ENCODE data around the gene MT1X. TPM values are rescaled to one million over a fixed set of nuclear protein-coding genes. Genes with fewer than 3 reads are reported as not detected.

The MT1X gene
- total RNA-seq, 1 experiment from 2014 or later: 374 TPM

GRCh38 chr16:56701534-56701933 lies 19.3 kb downstream of the MT1X start:
- no peak for DNase-seq
- H3K36me3 ChIP-seq (ENCODE audit: insufficient read depth, low read length): no peaks in the 10 kb centered on the region
- H3K4me2 ChIP-seq (ENCODE audit: low read depth, low read length, poor library complexity, severe bottlenecking): no peak overlapping the region
- H3K9me3 ChIP-seq (ENCODE audit: low read length): no peaks in the 10 kb centered on the region
- H3K27me3 ChIP-seq (ENCODE audit: low read length): no peaks in the 10 kb centered on the region
- no peaks in the 10 kb centered on the region for H3K9me2 ChIP-seq (replicated peaks; ENCODE audit: insufficient read depth, low read length)
- H2AFZ ChIP-seq (ENCODE audit: low read length): 0 out of 2 replicates have a peak overlapping the region, but pooled peaks have one; percentile 31
- no peak overlapping the region for H3K27ac ChIP-seq (ENCODE audit: low read length)
- H3K79me2 ChIP-seq (ENCODE audit: low read length): no peaks in the 10 kb centered on the region
- no peaks in the 10 kb centered on the region for H4K20me1 ChIP-seq (ENCODE audit: insufficient read depth, low read depth, low read length)
- peaks cover 8% of the 10 kb centered on the region for H3K4me1 ChIP-seq (ENCODE audit: low read length)
- no peak overlapping the region for H3K4me3 ChIP-seq (ENCODE audit: low read length)
- H3K9ac ChIP-seq (ENCODE audit: low read length): no peak overlapping the region

- Histone ChIP-seq H3K36me3 (ENCODE audit: insufficient read depth, low read length) (no peaks in the 10 kb centered on the region), H3K9me2 (replicated peaks; ENCODE audit: insufficient read depth, low read length) (no peaks in the 10 kb centered on the region), H3K4me1 (ENCODE audit: low read length) (peaks cover 8% of the 10 kb centered on the region), H3K9me3 (ENCODE audit: low read length) (no peaks in the 10 kb centered on the region), H3K9ac (ENCODE audit: low read length) (no peak overlapping the region), H3K4me3 (ENCODE audit: low read length) (no peak overlapping the region), H3K4me2 (ENCODE audit: low read depth, low read length, poor library complexity, severe bottlenecking) (no peak overlapping the region), H4K20me1 (ENCODE audit: insufficient read depth, low read depth, low read length) (no peaks in the 10 kb centered on the region), H3K27me3 (ENCODE audit: low read length) (no peaks in the 10 kb centered on the region), H3K79me2 (ENCODE audit: low read length) (no peaks in the 10 kb centered on the region), H3K27ac (ENCODE audit: low read length) (no peak overlapping the region), H2AFZ (ENCODE audit: low read length) (no peak overlapping the region)
- DNase-seq: no peak
Observed at GRCh38 chr16:56702836-56703235, 20.6 kb downstream of the MT1X start.

DNA sequence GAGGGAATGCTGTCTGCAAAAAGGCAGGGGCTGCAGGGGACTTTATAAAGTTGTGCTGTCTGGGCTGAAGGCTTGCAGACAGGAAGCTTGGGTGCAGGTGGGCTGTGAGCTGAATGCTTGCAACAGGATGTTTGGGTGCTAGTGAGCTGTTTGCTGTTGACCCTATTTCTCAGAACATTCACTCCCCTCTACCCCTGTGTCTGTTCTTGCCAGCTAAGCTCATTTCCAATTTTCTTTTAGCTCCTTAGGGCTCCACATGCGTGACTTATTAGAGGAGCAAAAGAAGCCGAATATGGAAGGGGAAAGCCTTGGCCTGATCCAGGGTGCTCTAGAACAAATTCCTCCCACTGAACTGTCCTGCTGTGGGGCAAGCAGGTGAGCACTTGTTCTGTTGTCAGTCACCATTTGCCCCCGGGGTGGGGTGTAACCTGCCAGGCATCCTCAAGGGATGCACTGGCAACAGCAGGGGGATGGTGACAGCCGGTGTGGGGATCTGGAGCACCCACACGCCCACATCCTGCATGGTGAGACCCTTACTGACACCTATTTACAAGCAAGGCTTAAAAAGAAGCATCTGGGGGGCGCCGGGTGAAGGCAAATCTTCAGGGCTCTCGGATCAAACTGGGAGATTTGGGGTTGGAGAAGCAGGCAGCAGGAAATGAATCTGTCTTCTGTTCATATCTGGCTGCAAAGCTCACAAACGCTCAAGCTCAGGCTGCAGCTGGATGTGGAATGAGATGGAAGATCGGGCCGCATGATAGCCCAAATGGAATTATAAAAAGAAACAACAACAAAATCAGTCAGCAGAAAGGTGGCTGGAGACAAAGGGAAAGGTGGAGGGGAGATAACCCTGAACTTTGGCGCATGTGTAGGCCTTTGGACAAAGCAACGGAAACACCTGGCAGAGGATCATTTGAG lies 26.5 kb downstream of the MT1X start:
- Histone ChIP-seq H3K36me3 (ENCODE audit: insufficient read depth, low read length) (no peaks in the 10 kb centered on the region), H3K4me3 (ENCODE audit: low read length) (no peak overlapping the region), H3K9me3 (ENCODE audit: low read length) (no peaks in the 10 kb centered on the region), H3K9me2 (replicated peaks; ENCODE audit: insufficient read depth, low read length) (no peaks in the 10 kb centered on the region), H3K79me2 (ENCODE audit: low read length) (no peaks in the 10 kb centered on the region), H2AFZ (ENCODE audit: low read length) (no peak overlapping the region), H3K4me2 (ENCODE audit: low read depth, low read length, poor library complexity, severe bottlenecking) (no peak overlapping the region), H3K4me1 (ENCODE audit: low read length) (no peaks in the 10 kb centered on the region), H4K20me1 (ENCODE audit: insufficient read depth, low read depth, low read length) (no peaks in the 10 kb centered on the region), H3K27ac (ENCODE audit: low read length) (no peak overlapping the region), H3K27me3 (ENCODE audit: low read length) (0 out of 2 replicates have a peak, but pooled peaks cover 3% of the 10 kb centered on the region), H3K9ac (ENCODE audit: low read length) (no peak overlapping the region)
- no peak for DNase-seq

DNA sequence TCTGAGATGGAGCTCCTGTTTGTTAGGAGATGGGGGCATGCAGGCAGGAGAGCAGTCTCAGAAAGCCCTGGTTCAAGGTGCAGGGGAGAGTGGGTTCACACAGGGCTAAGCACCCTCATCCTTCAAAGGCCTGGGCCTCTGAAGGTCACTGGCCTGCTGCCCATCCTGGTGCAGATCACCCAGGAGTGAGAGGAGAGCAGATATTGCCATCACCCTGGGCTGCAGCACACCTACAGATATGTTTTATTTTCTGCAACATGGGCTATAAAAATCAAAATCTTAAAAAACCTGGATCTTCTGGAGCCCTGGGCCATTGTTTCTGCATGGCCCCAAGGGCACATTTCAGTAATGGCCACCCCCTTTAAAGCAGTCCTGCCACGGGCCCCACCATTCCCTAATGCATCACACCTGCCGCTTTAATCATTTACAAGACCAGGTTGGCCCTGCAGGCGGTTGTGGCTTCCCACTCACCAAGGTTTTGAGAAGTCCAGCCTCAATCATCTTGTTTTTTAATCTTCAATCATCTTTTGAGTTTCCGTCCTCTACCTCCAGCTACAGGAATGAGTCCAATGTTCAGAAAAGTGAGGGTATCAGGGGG lies 27.3 kb downstream of the MT1X start:
- Histone ChIP-seq H3K27ac (ENCODE audit: low read length) (no peak overlapping the region), H3K36me3 (ENCODE audit: insufficient read depth, low read length) (no peaks in the 10 kb centered on the region), H3K9ac (ENCODE audit: low read length) (no peak overlapping the region), H3K4me3 (ENCODE audit: low read length) (no peak overlapping the region), H3K79me2 (ENCODE audit: low read length) (no peaks in the 10 kb centered on the region), H3K9me3 (ENCODE audit: low read length) (no peaks in the 10 kb centered on the region), H3K27me3 (ENCODE audit: low read length) (0 out of 2 replicates have a peak, but pooled peaks cover 3% of the 10 kb centered on the region), H2AFZ (ENCODE audit: low read length) (no peak overlapping the region), H3K4me2 (ENCODE audit: low read depth, low read length, poor library complexity, severe bottlenecking) (no peak overlapping the region), H3K9me2 (replicated peaks; ENCODE audit: insufficient read depth, low read length) (no peaks in the 10 kb centered on the region), H4K20me1 (ENCODE audit: insufficient read depth, low read depth, low read length) (no peaks in the 10 kb centered on the region), H3K4me1 (ENCODE audit: low read length) (no peaks in the 10 kb centered on the region)
- no peak for DNase-seq

- Histone ChIP-seq H3K9ac (ENCODE audit: low read length) (no peak overlapping the region), H3K79me2 (ENCODE audit: low read length) (no peaks in the 10 kb centered on the region), H3K4me2 (ENCODE audit: low read depth, low read length, poor library complexity, severe bottlenecking) (no peak overlapping the region), H3K27me3 (ENCODE audit: low read length) (0 out of 2 replicates have a peak, but pooled peaks cover 3% of the 10 kb centered on the region), H3K9me2 (replicated peaks; ENCODE audit: insufficient read depth, low read length) (no peaks in the 10 kb centered on the region), H3K36me3 (ENCODE audit: insufficient read depth, low read length) (no peaks in the 10 kb centered on the region), H4K20me1 (ENCODE audit: insufficient read depth, low read depth, low read length) (no peaks in the 10 kb centered on the region), H2AFZ (ENCODE audit: low read length) (no peak overlapping the region), H3K4me3 (ENCODE audit: low read length) (no peak overlapping the region), H3K27ac (ENCODE audit: low read length) (no peak overlapping the region), H3K9me3 (ENCODE audit: low read length) (no peaks in the 10 kb centered on the region), H3K4me1 (ENCODE audit: low read length) (no peaks in the 10 kb centered on the region)
- DNase-seq: no peak
Observed at GRCh38 chr16:56710181-56710737, 28.0 kb downstream of the MT1X start.

GRCh38 chr16:56711862-56712261 lies 29.6 kb downstream of the MT1X start:
- Histone ChIP-seq H3K79me2 (ENCODE audit: low read length) (no peaks in the 10 kb centered on the region), H2AFZ (ENCODE audit: low read length) (no peak overlapping the region), H3K27ac (ENCODE audit: low read length) (no peak overlapping the region), H3K9me2 (replicated peaks; ENCODE audit: insufficient read depth, low read length) (no peaks in the 10 kb centered on the region), H3K4me2 (ENCODE audit: low read depth, low read length, poor library complexity, severe bottlenecking) (no peak overlapping the region), H3K4me1 (ENCODE audit: low read length) (no peaks in the 10 kb centered on the region), H4K20me1 (ENCODE audit: insufficient read depth, low read depth, low read length) (no peaks in the 10 kb centered on the region), H3K9ac (ENCODE audit: low read length) (no peak overlapping the region), H3K27me3 (ENCODE audit: low read length) (0 out of 2 replicates have a peak, but pooled peaks cover 3% of the 10 kb centered on the region), H3K4me3 (ENCODE audit: low read length) (no peak overlapping the region), H3K9me3 (ENCODE audit: low read length) (no peaks in the 10 kb centered on the region), H3K36me3 (ENCODE audit: insufficient read depth, low read length) (no peaks in the 10 kb centered on the region)
- no peak for DNase-seq

GRCh38 chr16:56713794-56714193 lies 31.5 kb downstream of the MT1X start:
- no peak overlapping the region for H3K4me2 ChIP-seq (ENCODE audit: low read depth, low read length, poor library complexity, severe bottlenecking)
- no peak overlapping the region for H3K27ac ChIP-seq (ENCODE audit: low read length)
- H2AFZ ChIP-seq (ENCODE audit: low read length): no peak overlapping the region
- H3K36me3 ChIP-seq (ENCODE audit: insufficient read depth, low read length): no peaks in the 10 kb centered on the region
- no peaks in the 10 kb centered on the region for H3K9me3 ChIP-seq (ENCODE audit: low read length)
- DNase-seq: no peak
- H3K27me3 ChIP-seq (ENCODE audit: low read length): 0 out of 2 replicates have a peak, but pooled peaks cover 3% of the 10 kb centered on the region
- H3K79me2 ChIP-seq (ENCODE audit: low read length): no peaks in the 10 kb centered on the region
- H3K4me3 ChIP-seq (ENCODE audit: low read length): no peak overlapping the region
- H3K4me1 ChIP-seq (ENCODE audit: low read length): no peaks in the 10 kb centered on the region
- no peaks in the 10 kb centered on the region for H3K9me2 ChIP-seq (replicated peaks; ENCODE audit: insufficient read depth, low read length)
- H3K9ac ChIP-seq (ENCODE audit: low read length): no peak overlapping the region
- H4K20me1 ChIP-seq (ENCODE audit: insufficient read depth, low read depth, low read length): no peaks in the 10 kb centered on the region

DNA sequence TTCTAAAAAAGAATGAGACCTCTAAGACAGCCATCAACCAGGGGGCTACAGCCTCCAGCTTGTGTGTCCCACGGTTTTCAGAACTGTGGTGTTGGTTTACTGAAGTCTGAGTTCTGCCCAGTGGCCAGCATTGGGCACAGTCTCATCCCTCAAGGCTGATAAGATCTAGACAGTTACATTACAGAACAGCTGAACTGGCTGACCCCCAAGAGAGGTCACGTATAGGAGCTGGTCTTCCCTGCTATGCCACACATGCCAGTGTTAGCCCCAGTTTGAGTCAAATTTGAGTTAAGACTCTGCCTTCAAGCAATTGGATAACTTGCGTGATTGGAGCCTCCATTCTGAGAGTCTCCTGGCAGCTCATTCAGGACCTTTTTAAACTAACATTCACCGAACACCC lies 32.9 kb downstream of the MT1X start:
- no peaks in the 10 kb centered on the region for H3K9me3 ChIP-seq (ENCODE audit: low read length)
- H2AFZ ChIP-seq (ENCODE audit: low read length): no peak overlapping the region
- H3K9ac ChIP-seq (ENCODE audit: low read length): no peak overlapping the region
- H3K4me3 ChIP-seq (ENCODE audit: low read length): no peak overlapping the region
- H3K4me1 ChIP-seq (ENCODE audit: low read length): no peaks in the 10 kb centered on the region
- H3K4me2 ChIP-seq (ENCODE audit: low read depth, low read length, poor library complexity, severe bottlenecking): no peak overlapping the region
- no peaks in the 10 kb centered on the region for H3K9me2 ChIP-seq (replicated peaks; ENCODE audit: insufficient read depth, low read length)
- 0 out of 2 replicates have a peak, but pooled peaks cover 3% of the 10 kb centered on the region for H3K27me3 ChIP-seq (ENCODE audit: low read length)
- H3K27ac ChIP-seq (ENCODE audit: low read length): no peak overlapping the region
- H3K79me2 ChIP-seq (ENCODE audit: low read length): no peaks in the 10 kb centered on the region
- no peaks in the 10 kb centered on the region for H4K20me1 ChIP-seq (ENCODE audit: insufficient read depth, low read depth, low read length)
- no peaks in the 10 kb centered on the region for H3K36me3 ChIP-seq (ENCODE audit: insufficient read depth, low read length)
- no peak for DNase-seq
